ENCODE results near the gene ETDA.

Gene ETDA

GRCh38 chrX:135273162-135273561 is 21.3 kb downstream of the ETDA start:
- H3K4me3 ChIP-seq (ENCODE audit: low read depth, low read length): no peak overlapping the region
- DNase-seq (ENCODE audit: low read depth): no peak
- TF ChIP-seq CTCF (IDR thresholded peaks at IDR 0.05; ENCODE audit: insufficient read depth, low read depth, low read length, missing control alignments): no peak

- no peak for TF ChIP-seq CTCF (IDR thresholded peaks at IDR 0.05; ENCODE audit: insufficient read depth, low read depth, low read length, missing control alignments)
- H3K4me3 ChIP-seq (ENCODE audit: low read depth, low read length): no peak overlapping the region
- no peak for DNase-seq (ENCODE audit: low read depth)
Observed at GRCh38 chrX:135275973-135276372, 24.1 kb downstream of the ETDA start.

- H3K4me3 ChIP-seq (ENCODE audit: low read depth, low read length): no peak overlapping the region
- DNase-seq (ENCODE audit: low read depth): no peak
- TF ChIP-seq CTCF (IDR thresholded peaks at IDR 0.05; ENCODE audit: insufficient read depth, low read depth, low read length, missing control alignments): no peak
Observed at GRCh38 chrX:135287266-135287823, 35.5 kb downstream of the ETDA start.

GRCh38 chrX:135295238-135295943 is 43.5 kb downstream of the ETDA start:
- peak; percentile 8 for TF ChIP-seq CTCF (IDR thresholded peaks at IDR 0.05; ENCODE audit: insufficient read depth, low read depth, low read length, missing control alignments)
- peak; percentile 60 for DNase-seq (ENCODE audit: low read depth)
- peak overlapping the region; percentile 58 for H3K4me3 ChIP-seq (ENCODE audit: low read depth, low read length)

GRCh38 chrX:135295944-135296305 is 44.1 kb downstream of the ETDA start:
- DNase-seq (ENCODE audit: low read depth): no peak
- no peak for TF ChIP-seq CTCF (IDR thresholded peaks at IDR 0.05; ENCODE audit: insufficient read depth, low read depth, low read length, missing control alignments)
- peak overlapping the region; percentile 58 for H3K4me3 ChIP-seq (ENCODE audit: low read depth, low read length)

- no peak for TF ChIP-seq CTCF (IDR thresholded peaks at IDR 0.05; ENCODE audit: insufficient read depth, low read depth, low read length, missing control alignments)
- no peak for DNase-seq (ENCODE audit: low read depth)
- H3K4me3 ChIP-seq (ENCODE audit: low read depth, low read length): no peak overlapping the region
Observed at GRCh38 chrX:135302269-135302873, 50.5 kb downstream of the ETDA start.
